GM21786 (cell line): ENCODE results near the gene FUT2.
"Not testable (repeated sequence)": the region's sequence is repeated elsewhere in the genome, so short reads cannot be mapped to it uniquely, and the experiment has no call there.

Experiments used
- ATAC-seq: cut with Tn5 transposase; IDR thresholded peaks from one replicate; pipeline ENCODE4 v1.9.1; 2021; ENCODE audit not compliant: unreplicated experiment

FUT2 gene

DNA sequence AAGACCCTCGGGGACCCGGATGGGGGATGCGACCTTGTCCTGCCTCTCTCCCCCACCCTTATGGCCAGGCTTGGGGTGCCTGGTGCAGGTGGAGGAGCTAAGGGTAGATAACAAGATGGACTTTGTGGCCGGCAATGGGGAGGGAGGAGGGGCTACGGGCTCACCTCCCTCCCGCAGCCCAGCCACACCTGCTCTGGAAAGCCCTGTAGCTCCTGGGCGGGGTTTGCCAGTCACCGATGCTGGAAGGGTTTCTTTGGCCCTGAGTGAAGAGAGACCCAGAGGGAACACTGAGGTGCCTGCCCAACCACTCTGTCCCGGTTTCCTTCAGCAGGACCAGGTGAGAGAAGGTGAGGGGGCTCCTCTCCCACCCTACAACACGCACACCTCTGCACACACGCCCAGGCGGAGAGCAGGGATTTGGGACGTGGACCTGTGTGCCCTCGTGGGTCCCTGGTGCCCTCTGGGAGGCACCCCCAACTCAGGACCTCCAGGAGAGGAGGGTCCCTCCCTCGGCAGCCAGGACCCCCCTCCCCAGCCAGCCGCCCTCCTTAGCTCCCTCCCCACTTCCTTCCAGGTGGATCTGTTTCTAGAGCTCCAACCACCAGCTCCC, at the start of gene FUT2:
FUT2 (plus strand) TSS at position 229 of the 610 bp plus-strand sequence. CDS start 6,986 bp downstream, outside the sequence.
- ATAC-seq: no peak

DNA sequence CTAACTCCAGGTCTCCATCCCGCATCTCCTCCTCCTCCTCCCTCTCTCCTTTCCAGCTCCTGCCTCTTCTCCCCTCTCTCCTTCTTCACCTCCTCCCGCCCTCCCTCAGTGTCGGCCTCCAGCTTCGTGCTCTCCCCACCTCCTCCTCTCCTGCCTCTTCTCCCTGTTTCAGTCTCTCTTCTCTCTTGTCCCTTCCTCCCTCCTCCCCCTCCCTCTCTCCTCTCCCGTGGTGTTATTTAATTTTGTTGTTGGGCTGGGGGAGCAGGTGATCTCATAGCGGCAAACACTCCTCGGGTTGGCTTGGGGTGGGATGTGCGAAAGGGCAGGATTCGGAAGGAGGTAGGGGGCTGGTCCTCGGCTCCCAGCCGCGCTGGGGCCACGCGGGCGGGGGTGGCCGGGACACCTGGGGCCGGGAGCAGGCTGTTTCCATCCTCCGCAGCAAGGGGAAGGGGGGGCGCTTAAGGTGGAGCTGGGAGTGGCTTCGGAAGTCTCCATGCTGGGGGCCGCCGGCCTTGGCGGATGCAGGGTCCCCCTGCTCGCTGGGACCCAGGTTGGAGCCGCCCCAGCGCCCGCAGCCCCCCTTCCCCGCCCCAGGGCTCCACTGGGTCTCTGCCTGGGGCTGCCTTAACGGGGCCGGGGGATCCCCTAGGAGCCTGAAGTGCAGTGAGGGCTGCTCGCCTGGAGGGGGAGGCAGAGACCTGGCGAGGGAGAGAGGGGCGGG, 49.6 kb upstream of the FUT2 start, which contains the start of gene CA11:
CA11 (minus strand) TSS at position 187 of the 721 bp plus-strand sequence. CDS start 555 bp downstream, outside the sequence.
- peak; percentile 69 for ATAC-seq

- no peak for ATAC-seq
These were observed 49.0 kb upstream of the FUT2 start for GRCh38 chr19:48646722-48647216.

DNA sequence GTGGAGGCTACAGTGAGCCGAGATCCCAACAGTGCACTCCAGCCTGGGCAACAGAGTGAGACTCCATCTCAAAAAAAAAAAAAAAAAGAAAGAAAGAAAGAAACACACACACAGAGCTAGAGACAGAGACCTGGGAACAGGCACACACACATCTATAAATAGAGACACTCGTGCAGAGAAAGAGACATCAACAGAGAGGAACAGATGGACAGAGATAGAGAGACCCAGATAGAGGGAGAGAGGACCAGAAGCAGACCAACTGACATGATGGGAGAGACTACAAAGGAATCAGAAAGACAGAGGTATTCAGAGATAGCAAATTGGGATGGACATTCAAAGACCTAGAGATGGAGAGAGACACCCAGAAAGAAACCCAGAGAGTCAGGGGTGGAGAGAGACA, 47.6 kb upstream of the FUT2 start:
- ATAC-seq: no peak

DNA sequence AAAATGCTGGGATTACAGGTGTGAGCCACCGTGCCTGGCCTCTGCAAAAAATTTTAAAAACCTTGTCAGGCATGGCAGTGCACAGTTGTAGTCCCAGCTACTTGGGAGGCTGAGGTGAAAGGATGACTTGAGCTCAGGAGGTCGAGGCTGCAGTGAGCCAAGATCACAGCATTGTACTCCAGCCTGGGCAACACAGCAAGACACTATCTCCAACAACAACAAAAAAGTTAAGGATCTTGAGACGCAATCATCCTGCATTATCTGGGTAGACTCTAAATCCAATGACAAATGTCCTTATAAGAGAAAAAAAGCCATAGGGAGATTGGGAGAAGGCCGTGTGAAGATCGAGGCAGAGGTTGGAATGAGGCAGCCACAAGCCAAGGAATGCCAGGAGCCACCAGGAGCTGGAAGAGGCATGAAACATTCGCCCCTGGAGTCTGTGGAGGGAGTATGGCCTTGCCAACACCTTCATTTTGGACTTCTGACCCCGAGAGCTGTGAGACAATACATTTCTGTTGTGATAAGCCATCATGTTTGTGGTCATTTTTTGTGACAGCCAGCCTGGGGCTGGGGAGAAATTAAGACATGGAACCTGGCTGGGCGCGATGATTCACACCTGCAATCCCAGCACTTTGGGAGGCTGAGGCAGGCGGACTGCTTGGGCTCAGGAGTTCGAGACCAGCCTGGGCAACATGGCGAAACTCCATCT, 44.6 kb upstream of the FUT2 start:
- no peak for ATAC-seq

DNA sequence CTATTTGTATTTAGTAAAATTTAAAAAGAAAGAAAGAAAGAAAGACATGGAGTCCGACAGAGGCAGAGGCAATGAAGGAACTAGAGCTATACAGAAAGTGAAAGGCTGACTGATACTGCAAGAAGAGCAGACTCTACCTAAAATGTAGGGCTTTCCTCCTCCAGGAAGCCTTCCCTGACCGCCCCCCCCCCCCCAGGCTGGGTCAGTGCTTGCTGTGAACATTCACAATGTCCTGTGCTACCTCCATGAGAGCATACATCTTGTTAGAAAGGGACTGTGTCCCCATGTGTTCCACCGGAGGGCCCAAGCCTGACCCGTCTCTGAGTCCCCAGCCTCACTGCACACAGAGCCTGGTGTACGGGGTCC, 44.1 kb upstream of the FUT2 start:
- no peak for ATAC-seq

- ATAC-seq: no peak
These were observed 41.3 kb upstream of the FUT2 start for GRCh38 chr19:48654299-48655059.

- ATAC-seq: no peak
These were observed 38.8 kb upstream of the FUT2 start for GRCh38 chr19:48656840-48657474.

GRCh38 chr19:48657828-48658227, 37.9 kb upstream of the FUT2 start:
- not testable (repeated sequence) for ATAC-seq

DNA sequence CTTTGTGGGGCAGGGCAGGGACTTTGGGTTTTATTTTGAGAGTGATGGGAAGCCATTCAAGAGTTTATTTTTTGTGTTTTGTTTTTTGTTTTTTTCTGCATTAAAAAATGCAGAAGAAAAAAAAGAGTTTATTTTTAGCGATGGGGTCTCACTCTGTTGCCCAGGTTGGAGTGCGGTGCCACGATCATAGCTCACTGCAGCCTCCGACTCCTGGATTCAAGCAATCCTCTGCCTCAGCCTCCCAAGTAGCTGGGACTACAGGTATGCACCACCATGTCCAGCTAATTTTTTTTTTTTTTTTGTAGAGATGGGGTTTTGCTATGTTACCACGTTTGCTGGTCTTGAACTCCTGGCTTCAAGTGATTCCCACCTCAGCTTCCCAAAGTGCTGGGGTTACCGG, 37.3 kb upstream of the FUT2 start:
- no peak for ATAC-seq

DNA sequence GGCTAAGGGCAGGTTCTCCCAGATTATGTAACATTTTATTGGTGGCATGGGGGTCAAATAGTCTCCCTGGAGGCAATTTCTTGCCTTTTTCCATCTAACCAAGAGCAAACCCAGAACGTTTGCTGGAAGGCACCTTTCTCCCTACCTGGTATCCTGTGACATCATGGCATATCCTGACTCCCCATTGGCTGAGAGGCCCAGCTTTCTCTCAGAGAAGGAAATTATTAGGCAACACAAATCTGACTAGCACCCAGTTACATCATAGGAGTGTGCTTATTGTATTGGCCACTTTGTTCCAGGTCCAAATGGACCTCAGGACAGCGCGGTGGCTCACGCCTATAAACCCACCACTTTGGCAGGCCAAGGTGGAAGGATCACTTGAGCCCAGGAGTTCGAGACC, 36.0 kb upstream of the FUT2 start:
- no peak for ATAC-seq

DNA sequence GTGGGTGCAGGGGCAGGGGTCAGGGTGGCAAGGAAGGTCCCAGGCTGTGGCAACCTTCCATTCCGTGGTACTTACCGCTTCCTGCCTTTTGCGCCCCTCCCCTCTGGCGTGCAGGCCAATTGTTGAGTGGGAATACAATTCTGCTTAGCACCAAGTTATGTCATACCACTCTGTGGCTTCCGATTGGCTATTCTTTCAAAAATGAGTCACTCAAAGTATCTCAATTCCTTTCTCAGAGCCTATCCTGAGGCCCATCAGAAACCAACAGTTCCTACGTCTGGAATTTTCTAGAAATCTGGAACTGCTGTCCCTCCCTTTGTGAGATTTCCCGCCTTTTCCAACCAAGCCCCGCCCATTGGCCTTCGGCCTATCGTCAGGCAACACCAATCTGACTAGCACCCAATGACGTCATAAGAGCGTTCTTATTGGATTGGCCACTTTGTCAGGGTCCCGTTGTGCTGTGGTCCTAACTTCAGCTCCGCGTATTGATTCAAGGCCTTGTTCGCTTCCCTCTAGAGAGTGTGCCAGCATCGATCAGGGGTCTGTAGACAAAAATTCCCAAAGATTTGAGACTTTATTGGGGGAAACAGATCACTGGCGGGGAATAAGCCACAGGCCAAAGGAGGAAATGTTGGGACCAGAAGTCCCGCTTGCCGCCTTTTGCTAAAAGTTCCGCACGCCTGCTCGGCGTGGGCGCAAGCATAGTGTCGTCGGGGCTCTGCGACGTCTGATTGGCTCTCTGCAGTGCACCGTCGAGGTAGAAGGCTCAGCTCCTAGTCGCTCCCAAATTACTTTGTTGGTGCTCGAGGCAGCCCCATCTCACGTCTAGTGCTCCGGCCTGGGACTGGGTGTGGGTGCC, 34.7 kb upstream of the FUT2 start:
- peak; percentile 64 for ATAC-seq

- ATAC-seq: no peak
These were observed 34.1 kb upstream of the FUT2 start for GRCh38 chr19:48661711-48662090.

DNA sequence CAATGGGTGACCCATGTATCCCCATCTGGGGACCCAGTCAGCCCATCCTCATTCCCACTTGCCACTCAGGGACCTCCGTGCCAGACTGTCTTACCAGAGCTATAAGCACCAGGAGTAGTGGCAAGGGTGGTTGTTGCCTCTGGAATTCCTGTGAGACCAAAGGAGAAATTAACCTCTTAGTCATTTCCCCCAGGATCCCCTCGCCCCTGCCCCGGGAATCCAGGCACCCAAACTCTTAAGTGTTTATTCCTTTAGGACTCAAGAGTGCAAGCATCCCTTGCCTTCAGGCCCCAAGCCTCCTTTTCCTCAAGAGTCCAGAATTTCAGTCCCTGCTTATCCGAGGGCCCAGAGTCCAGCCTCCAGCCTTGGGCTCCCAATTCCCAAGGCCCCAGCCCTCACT, 32.1 kb upstream of the FUT2 start:
- ATAC-seq: no peak

- no peak for ATAC-seq
These were observed 31.3 kb upstream of the FUT2 start for GRCh38 chr19:48664476-48664875.

DNA sequence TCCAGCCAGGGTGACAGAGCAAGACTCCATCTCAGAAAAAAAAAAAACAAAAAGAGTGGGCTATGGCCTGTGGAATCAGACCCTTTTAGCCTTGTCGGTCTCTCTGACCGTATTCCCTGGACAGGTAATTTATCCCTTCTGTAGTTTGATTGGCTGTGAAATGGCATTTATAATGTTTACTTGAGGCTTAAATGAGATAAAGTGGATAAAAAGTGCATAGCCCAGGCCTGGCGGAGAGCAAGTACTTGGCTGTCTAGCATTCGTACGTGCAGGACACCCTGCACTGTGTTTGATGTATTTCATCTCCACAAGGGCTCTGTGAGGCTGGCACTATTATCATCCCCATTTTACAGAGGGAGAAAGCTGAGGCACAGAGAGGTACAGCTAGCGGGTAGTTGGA, 30.0 kb upstream of the FUT2 start:
- no peak for ATAC-seq

- no peak for ATAC-seq
These were observed 27.4 kb upstream of the FUT2 start for GRCh38 chr19:48668332-48668731.

- no peak for ATAC-seq
These were observed 27.0 kb upstream of the FUT2 start for GRCh38 chr19:48668761-48669160.

DNA sequence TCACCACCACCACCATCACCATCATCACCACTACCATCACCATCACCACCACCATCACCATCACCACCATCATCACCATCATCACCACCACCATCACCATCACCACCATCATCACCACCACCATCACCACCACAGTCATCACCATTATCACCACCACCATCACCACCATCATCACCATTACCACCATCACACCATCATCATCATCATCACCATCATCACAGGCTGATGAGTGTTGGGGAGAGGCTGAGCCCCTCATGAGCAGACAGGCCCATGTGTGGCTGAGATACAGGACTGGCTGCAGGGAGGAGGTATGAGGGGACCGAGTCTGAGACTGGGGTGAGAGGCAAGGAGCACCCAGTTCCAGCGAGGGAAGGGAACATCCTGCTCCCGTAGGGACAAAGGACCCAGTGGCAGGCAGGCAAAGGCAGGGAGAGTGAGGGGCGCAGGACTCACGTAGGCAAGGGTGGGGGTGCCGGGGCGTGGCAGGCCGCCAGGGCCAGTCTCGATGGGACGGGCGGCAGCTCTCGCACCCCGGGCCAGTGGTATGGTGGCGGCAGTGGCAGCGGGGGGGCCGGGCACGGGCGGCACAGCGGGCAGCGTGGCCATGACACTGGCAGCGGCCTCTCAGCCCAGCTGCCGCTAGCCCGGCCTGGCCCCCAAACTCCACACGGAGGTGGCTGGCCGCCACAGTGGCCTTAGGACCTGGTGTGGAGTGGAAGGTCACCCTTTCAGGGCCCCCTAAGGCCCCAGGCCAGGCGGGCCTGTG, 25.7 kb upstream of the FUT2 start:
- ATAC-seq: no peak
